ENCODE data around the gene MTUS2. TPM values are rescaled to one million over a fixed set of nuclear protein-coding genes. Genes with fewer than 3 reads are reported as not detected.

Gene MTUS2
- total and polyA plus RNA-seq, 2 experiments from 2014 or later: 0.27 to 0.38 TPM

DNA sequence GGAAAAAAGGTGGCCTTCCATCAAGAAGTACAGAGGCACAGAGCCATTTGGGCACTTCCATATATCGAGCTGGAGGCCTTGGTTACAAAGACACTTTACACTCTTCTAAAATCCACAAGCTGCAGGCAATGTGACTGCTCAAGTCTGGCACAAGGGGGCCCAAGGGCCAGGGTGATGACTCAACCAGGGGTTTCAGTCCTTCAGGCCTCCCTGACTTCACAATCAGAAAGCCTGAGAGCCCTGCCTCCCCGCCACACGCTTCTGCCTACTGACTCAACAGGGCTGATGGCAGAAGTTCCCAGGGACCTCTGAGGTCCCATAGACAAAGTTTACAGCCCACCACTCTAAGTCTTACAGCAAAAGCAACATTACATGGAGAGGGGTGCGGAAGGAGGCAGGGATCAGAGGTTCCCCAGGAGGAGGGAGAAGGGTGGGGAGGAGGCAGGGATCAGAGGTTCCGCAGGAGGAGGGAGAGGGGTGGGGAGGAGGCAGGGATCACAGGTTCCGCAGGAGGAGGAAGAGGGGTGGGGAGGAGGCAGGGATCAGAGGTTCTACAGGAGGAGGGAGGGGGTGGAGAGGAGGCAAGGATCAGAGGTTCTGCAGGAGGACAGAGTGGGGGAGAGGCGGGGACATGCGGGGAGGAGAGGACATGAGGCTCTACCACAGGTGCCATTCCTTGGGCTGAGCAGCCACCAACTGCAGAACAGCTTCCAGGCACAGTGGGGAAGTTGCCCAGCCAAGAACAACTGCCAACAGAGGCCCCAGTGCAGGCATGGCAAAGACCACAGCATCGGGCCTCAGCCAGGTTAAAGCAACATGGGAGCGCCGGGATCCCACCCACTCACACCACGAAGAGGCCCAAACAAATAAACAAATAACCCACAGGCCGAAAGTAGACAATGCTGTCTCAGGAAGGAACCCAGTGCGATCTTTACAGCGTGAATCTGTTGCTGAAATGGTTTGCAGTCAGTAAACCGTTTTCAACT, 723.4 kb downstream of the MTUS2 start:
- no peak overlapping the region for H2AFZ ChIP-seq
- peaks cover 55% of the 10 kb centered on the region for H3K36me3 Mint-ChIP-seq (ENCODE audit: low read depth)

DNA sequence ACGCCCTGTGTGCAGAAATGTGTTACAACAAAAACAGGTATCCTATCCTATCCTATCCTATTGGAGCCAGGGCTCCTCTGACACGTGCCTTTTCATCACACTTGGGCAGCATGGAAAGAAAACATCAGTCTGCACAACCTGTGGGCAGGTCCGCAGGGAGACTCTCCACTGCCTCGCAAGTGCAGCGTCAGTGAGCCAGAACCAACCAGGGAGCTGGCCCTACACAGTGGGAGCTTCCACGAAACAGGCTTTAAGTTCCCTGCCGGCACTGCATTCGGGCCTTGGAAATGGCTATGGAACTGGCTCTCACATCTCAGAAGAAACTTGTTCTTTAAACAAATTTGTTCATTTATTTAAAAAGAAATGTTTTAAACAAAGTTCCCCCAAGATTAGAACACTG, 725.8 kb downstream of the MTUS2 start:
- Mint-ChIP-seq H3K9me3 (no peaks in the 10 kb centered on the region; the same call in 2 of the 3 replicates), H3K36me3 (ENCODE audit: low read depth) (peaks cover 72% of the 10 kb centered on the region), H3K4me1 (peaks cover 68% of the 10 kb centered on the region), H3K27me3 (ENCODE audit: insufficient read depth, low read depth, poor library complexity) (peaks cover 7% of the 10 kb centered on the region), H3K4me3 (no peak overlapping the region), H3K27ac (no peak overlapping the region; the same call in 1 of the 2 replicates)
- Histone ChIP-seq H3K36me3 (ENCODE audit: insufficient read depth) (peaks cover 14% of the 10 kb centered on the region), H2AFZ (no peak overlapping the region), H3K4me1 (ENCODE audit: insufficient read depth) (peaks cover 19% of the 10 kb centered on the region), H3K4me3 (no peak overlapping the region), H3K27ac (ENCODE audit: low read depth) (peak overlapping the region; percentile 70; the same call in 1 of the 2 replicates), H3K9me2 (ENCODE audit: insufficient read depth) (no peaks in the 10 kb centered on the region), H3F3A (replicated peaks; ENCODE audit: low read depth) (no peaks in the 10 kb centered on the region), H3K27me3 (ENCODE audit: insufficient read depth) (no peaks in the 10 kb centered on the region), H3K79me2 (replicated peaks; ENCODE audit: insufficient read depth) (peaks cover 100% of the 10 kb centered on the region), H3K4me2 (no peak overlapping the region), H4K20me1 (replicated peaks; ENCODE audit: insufficient read depth) (peaks cover 65% of the 10 kb centered on the region)
- DNase-seq (ENCODE audit: low spot score) (no peak), ATAC-seq (peak; percentile 63)
- no peak for TF ChIP-seq NANOG (IDR thresholded peaks at IDR 0.05; ENCODE audit: borderline replicate concordance)
- no peak for TF ChIP-seq POLR2AphosphoS5 (IDR thresholded peaks at IDR 0.05; ENCODE audit: low read depth)
- TF ChIP-seq EZH2phosphoT487 (IDR thresholded peaks at IDR 0.05; ENCODE audit: unreplicated experiment): no peak
- no peak for TF ChIP-seq CREB1 (CRISPR knock-in tag; IDR thresholded peaks at IDR 0.05; ENCODE audit: low read depth)
- TF ChIP-seq, protein P1, sequence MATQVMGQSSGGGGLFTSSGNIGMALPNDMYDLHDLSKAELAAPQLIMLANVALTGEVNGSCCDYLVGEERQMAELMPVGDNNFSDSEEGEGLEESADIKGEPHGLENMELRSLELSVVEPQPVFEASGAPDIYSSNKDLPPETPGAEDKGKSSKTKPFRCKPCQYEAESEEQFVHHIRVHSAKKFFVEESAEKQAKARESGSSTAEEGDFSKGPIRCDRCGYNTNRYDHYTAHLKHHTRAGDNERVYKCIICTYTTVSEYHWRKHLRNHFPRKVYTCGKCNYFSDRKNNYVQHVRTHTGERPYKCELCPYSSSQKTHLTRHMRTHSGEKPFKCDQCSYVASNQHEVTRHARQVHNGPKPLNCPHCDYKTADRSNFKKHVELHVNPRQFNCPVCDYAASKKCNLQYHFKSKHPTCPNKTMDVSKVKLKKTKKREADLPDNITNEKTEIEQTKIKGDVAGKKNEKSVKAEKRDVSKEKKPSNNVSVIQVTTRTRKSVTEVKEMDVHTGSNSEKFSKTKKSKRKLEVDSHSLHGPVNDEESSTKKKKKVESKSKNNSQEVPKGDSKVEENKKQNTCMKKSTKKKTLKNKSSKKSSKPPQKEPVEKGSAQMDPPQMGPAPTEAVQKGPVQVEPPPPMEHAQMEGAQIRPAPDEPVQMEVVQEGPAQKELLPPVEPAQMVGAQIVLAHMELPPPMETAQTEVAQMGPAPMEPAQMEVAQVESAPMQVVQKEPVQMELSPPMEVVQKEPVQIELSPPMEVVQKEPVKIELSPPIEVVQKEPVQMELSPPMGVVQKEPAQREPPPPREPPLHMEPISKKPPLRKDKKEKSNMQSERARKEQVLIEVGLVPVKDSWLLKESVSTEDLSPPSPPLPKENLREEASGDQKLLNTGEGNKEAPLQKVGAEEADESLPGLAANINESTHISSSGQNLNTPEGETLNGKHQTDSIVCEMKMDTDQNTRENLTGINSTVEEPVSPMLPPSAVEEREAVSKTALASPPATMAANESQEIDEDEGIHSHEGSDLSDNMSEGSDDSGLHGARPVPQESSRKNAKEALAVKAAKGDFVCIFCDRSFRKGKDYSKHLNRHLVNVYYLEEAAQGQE (IDR thresholded peaks at IDR 0.05; ENCODE audit: unreplicated experiment): no peak
- no peak for TF ChIP-seq JUNB (IDR thresholded peaks at IDR 0.05; ENCODE audit: unreplicated experiment)
- TF ChIP-seq, protein P2, sequence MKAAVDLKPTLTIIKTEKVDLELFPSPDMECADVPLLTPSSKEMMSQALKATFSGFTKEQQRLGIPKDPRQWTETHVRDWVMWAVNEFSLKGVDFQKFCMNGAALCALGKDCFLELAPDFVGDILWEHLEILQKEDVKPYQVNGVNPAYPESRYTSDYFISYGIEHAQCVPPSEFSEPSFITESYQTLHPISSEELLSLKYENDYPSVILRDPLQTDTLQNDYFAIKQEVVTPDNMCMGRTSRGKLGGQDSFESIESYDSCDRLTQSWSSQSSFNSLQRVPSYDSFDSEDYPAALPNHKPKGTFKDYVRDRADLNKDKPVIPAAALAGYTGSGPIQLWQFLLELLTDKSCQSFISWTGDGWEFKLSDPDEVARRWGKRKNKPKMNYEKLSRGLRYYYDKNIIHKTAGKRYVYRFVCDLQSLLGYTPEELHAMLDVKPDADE (IDR thresholded peaks at IDR 0.05): no peak
- TF ChIP-seq EZH2 (IDR thresholded peaks at IDR 0.05; ENCODE audit: low read depth, unreplicated experiment): no peak
- TF ChIP-seq, protein P3, sequence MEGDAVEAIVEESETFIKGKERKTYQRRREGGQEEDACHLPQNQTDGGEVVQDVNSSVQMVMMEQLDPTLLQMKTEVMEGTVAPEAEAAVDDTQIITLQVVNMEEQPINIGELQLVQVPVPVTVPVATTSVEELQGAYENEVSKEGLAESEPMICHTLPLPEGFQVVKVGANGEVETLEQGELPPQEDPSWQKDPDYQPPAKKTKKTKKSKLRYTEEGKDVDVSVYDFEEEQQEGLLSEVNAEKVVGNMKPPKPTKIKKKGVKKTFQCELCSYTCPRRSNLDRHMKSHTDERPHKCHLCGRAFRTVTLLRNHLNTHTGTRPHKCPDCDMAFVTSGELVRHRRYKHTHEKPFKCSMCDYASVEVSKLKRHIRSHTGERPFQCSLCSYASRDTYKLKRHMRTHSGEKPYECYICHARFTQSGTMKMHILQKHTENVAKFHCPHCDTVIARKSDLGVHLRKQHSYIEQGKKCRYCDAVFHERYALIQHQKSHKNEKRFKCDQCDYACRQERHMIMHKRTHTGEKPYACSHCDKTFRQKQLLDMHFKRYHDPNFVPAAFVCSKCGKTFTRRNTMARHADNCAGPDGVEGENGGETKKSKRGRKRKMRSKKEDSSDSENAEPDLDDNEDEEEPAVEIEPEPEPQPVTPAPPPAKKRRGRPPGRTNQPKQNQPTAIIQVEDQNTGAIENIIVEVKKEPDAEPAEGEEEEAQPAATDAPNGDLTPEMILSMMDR (conservative IDR thresholded peaks at IDR 0.05; ENCODE audit: low read depth in 2 of 2): no peak
- no peak for TF ChIP-seq STAT1 (IDR thresholded peaks at IDR 0.05; ENCODE audit: unreplicated experiment)
- no peak for TF ChIP-seq ZNF114 (CRISPR knock-in tag; IDR thresholded peaks at IDR 0.05)

More for the DNA sequence above, 723.4 kb downstream of the MTUS2 start:
- H3K27ac Mint-ChIP-seq: peak overlapping the region; percentile 49; the same call in 1 of the 2 replicates
- H3K36me3 ChIP-seq (ENCODE audit: insufficient read depth): no peaks in the 10 kb centered on the region
- no peaks in the 10 kb centered on the region for H3K9me3 Mint-ChIP-seq
- ATAC-seq (peak; percentile 34), DNase-seq (ENCODE audit: low spot score) (peak; percentile 31)
- H3K4me3 Mint-ChIP-seq: no peak overlapping the region
- peaks cover 100% of the 10 kb centered on the region for H3K79me2 ChIP-seq (replicated peaks; ENCODE audit: insufficient read depth)
- no peaks in the 10 kb centered on the region for H3K9me2 ChIP-seq (ENCODE audit: insufficient read depth)
- no peak overlapping the region for H3K4me2 ChIP-seq
- peaks cover 85% of the 10 kb centered on the region for H3K4me1 Mint-ChIP-seq
- H3F3A ChIP-seq (replicated peaks; ENCODE audit: low read depth): no peaks in the 10 kb centered on the region
- no peak overlapping the region for H3K4me3 ChIP-seq
- H4K20me1 ChIP-seq (replicated peaks; ENCODE audit: insufficient read depth): peaks cover 71% of the 10 kb centered on the region
- H3K27me3 Mint-ChIP-seq (ENCODE audit: insufficient read depth, low read depth, poor library complexity): peaks cover 7% of the 10 kb centered on the region
- peaks cover 40% of the 10 kb centered on the region for H3K4me1 ChIP-seq (ENCODE audit: insufficient read depth)
- H3K27me3 ChIP-seq (ENCODE audit: insufficient read depth): no peaks in the 10 kb centered on the region
- H3K27ac ChIP-seq (ENCODE audit: low read depth): no peak overlapping the region
- TF ChIP-seq ZNF114 (CRISPR knock-in tag; IDR thresholded peaks at IDR 0.05) (no peak), EZH2 (IDR thresholded peaks at IDR 0.05; ENCODE audit: low read depth, unreplicated experiment) (no peak), CREB1 (CRISPR knock-in tag; IDR thresholded peaks at IDR 0.05; ENCODE audit: low read depth) (no peak), EZH2phosphoT487 (IDR thresholded peaks at IDR 0.05; ENCODE audit: unreplicated experiment) (no peak), POLR2AphosphoS5 (IDR thresholded peaks at IDR 0.05; ENCODE audit: low read depth) (no peak), STAT1 (IDR thresholded peaks at IDR 0.05; ENCODE audit: unreplicated experiment) (no peak)
- TF ChIP-seq, protein P3 (conservative IDR thresholded peaks at IDR 0.05; ENCODE audit: low read depth in 2 of 2): peak in 1 of 2 experiments; percentile 21; a peak in 1 of 4 replicates
